Panc1 (cell line): ENCODE data around the gene ADGRV1. TPM values are rescaled to one million over a fixed set of nuclear protein-coding genes. Genes with fewer than 3 reads are reported as not detected.

Experiments used
- ATAC-seq: fragments of 200-7000 bp; cut with Tn5 transposase; 2 replicates; pipeline ENCODE4 v1.9.1; 2020; ENCODE audit warnings: mild to moderate bottlenecking, moderate library complexity
- BruUV-seq: library from RNA; stranded (reverse); fragments of 400-500 nt; replicated peaks from 2 replicates; lab custom pipeline; 2021; lab: Mats Ljungman, UMichigan
- CTCF ChIA-PET: fragments of 300-600 bp; sonication (Branson Sonifier 250); formaldehyde crosslinking; loops from one replicate; lab custom pipeline; 2022; ENCODE audit warnings: antibody characterized with exemption; lab: Charles Lee
- POLR2A ChIA-PET: fragments of 300-600 bp; sonication (Branson Sonifier 250); formaldehyde crosslinking; loops from one replicate; lab custom pipeline; 2022; ENCODE audit warnings: antibody characterized with exemption; lab: Charles Lee
- DNase-seq: peaks from one replicate; pipeline ENCODE4 v3.0.0-alpha.2; 2010; ENCODE audit warnings: low read depth, low spot score
- H3K27ac ChIP-seq: 2 replicates; pipeline ENCODE4 v1.5.1; 2011; ENCODE audit warnings: mild to moderate bottlenecking, low read length, inconsistent platforms
- H3K27me3 ChIP-seq: fragments of 200-500 bp; sonication (Bioruptor generic); 2 replicates; pipeline ENCODE4 v1.6.0; 2014; ENCODE audit warnings: low read length, inconsistent platforms; ENCODE audit not compliant: control insufficient read depth, insufficient read depth
- H3K36me3 ChIP-seq: fragments of 200-500 bp; sonication (Bioruptor generic); 2 replicates; pipeline ENCODE4 v1.5.1; 2014; ENCODE audit warnings: inconsistent platforms, mild to moderate bottlenecking, low read length, moderate library complexity; ENCODE audit not compliant: control insufficient read depth, insufficient read depth
- H3K4me1 ChIP-seq: 2 replicates; pipeline ENCODE4 v1.5.1; 2011; ENCODE audit warnings: inconsistent platforms, mild to moderate bottlenecking, low read length, moderate library complexity; ENCODE audit not compliant: control insufficient read depth, insufficient read depth
- H3K4me3 ChIP-seq, 2 experiments: 2 replicates each; pipeline ENCODE4 v1.5.1; 2011 to 2012; ENCODE audit warnings: low read depth in 2 of 2, low read length in 2 of 2, mild to moderate bottlenecking in 2 of 2, inconsistent platforms in 1 of 2, moderate library complexity in 1 of 2
- H3K9me3 ChIP-seq: fragments of 200-500 bp; sonication (Bioruptor generic); 2 replicates; pipeline ENCODE4 v1.5.1; 2014; ENCODE audit warnings: low read depth, mild to moderate bottlenecking, inconsistent platforms, low read length, moderate library complexity; ENCODE audit not compliant: control insufficient read depth, insufficient read depth
- POLR2AphosphoS5 ChIP-seq: IDR thresholded peaks from 2 replicates; pipeline ENCODE4 v1.6.1; 2012; ENCODE audit warnings: mild to moderate bottlenecking, low read depth, low read length, moderate library complexity
- REST ChIP-seq, 2 experiments: IDR thresholded peaks; 2 replicates each; pipeline ENCODE4 v1.6.1; 2011 to 2012; ENCODE audit warnings: low read depth in 2 of 2, control low read depth in 1 of 2, low read length in 1 of 2, mild to moderate bottlenecking in 1 of 2, moderate library complexity in 1 of 2; ENCODE audit not compliant: insufficient read depth in 1 of 2
- SIN3A ChIP-seq: IDR thresholded peaks from 2 replicates; pipeline ENCODE4 v1.6.1; 2012; ENCODE audit warnings: low read depth, mild to moderate bottlenecking, low read length, moderate library complexity, borderline replicate concordance; ENCODE audit not compliant: insufficient read depth
- TCF7L2 ChIP-seq: IDR thresholded peaks from 2 replicates; pipeline ENCODE4 v1.6.1; 2011; ENCODE audit warnings: mild to moderate bottlenecking, low read depth, low read length, inconsistent platforms
- in situ Hi-C: cut with HindIII; loops from 2 replicates; pipeline ENCODE4 v1.10.0; 2016; ENCODE audit warnings: low sequenced_read_pairs, low pct_unique_long_range_greater_than_20kb
- intact Hi-C: fragments of 100-400 bp; cut with micrococcal nuclease; formaldehyde crosslinking; loops from one replicate; pipeline ENCODE4 v1.10.0; 2022; ENCODE audit not compliant: unreplicated experiment
- total RNA-seq: library from RNA; stranded (reverse); gene quantifications from one replicate; pipeline ENCODE4 v1.2.1, GENCODE V29; 2021; ENCODE audit not compliant: unreplicated experiment
- TF ChIP-seq, protein P1 (sequence below): fragments of 450-650 bp; IDR thresholded peaks from 2 replicates; pipeline ENCODE4 v1.5.1; 2017; ENCODE audit warnings: mild to moderate bottlenecking

ADGRV1 gene
- total RNA-seq, 1 experiment from 2014 or later = 0.49 TPM

- no peaks in the 10 kb centered on the region for H3K27me3 ChIP-seq
- ATAC-seq = no peak
- TF ChIP-seq POLR2AphosphoS5 = no peak
- TF ChIP-seq TCF7L2 = no peak
- TF ChIP-seq, protein P1, sequence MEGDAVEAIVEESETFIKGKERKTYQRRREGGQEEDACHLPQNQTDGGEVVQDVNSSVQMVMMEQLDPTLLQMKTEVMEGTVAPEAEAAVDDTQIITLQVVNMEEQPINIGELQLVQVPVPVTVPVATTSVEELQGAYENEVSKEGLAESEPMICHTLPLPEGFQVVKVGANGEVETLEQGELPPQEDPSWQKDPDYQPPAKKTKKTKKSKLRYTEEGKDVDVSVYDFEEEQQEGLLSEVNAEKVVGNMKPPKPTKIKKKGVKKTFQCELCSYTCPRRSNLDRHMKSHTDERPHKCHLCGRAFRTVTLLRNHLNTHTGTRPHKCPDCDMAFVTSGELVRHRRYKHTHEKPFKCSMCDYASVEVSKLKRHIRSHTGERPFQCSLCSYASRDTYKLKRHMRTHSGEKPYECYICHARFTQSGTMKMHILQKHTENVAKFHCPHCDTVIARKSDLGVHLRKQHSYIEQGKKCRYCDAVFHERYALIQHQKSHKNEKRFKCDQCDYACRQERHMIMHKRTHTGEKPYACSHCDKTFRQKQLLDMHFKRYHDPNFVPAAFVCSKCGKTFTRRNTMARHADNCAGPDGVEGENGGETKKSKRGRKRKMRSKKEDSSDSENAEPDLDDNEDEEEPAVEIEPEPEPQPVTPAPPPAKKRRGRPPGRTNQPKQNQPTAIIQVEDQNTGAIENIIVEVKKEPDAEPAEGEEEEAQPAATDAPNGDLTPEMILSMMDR = no peak
- no peak for TF ChIP-seq REST (IDR thresholded peaks at IDR 0.05; ENCODE audit: insufficient read depth in 1 of 2, low read depth in 2 of 2, low read length in 1 of 2)
- TF ChIP-seq SIN3A = no peak
- ChIA-PET CTCF (interaction anchor here (0.6 kb wide), 1 partner anchor 170 kb away, joined by 4 read pairs; no protein-coding TSS in a partner anchor), POLR2A (no interaction called here)
- no peaks in the 10 kb centered on the region for H3K36me3 ChIP-seq
- no peaks in the 10 kb centered on the region for H3K9me3 ChIP-seq
- intact Hi-C loops = no loop called here
- H3K4me1 ChIP-seq = no peaks in the 10 kb centered on the region
- no peak overlapping the region for H3K27ac ChIP-seq
- BruUV-seq = no TSS peak
- in situ Hi-C loops = no loop called here
- H3K4me3 ChIP-seq = no peak overlapping the region
- no peak for DNase-seq
Measured at GRCh38 chr5:91200692-91201091, 642.1 kb downstream of the ADGRV1 start.

GRCh38 chr5:91206103-91206502 lies 647.5 kb downstream of the ADGRV1 start:
- ChIA-PET POLR2A (no interaction called here), CTCF (no interaction called here)
- H3K27me3 ChIP-seq = no peaks in the 10 kb centered on the region
- in situ Hi-C loops (no loop called here), intact Hi-C loops (no loop called here)
- no peak overlapping the region for H3K27ac ChIP-seq
- no peaks in the 10 kb centered on the region for H3K36me3 ChIP-seq
- no peaks in the 10 kb centered on the region for H3K9me3 ChIP-seq
- no peak for TF ChIP-seq REST (IDR thresholded peaks at IDR 0.05; ENCODE audit: insufficient read depth in 1 of 2, low read depth in 2 of 2, low read length in 1 of 2)
- TF ChIP-seq, protein P1 = no peak
- TF ChIP-seq TCF7L2 = no peak
- TF ChIP-seq POLR2AphosphoS5 = no peak
- TF ChIP-seq SIN3A = no peak
- no peak overlapping the region for H3K4me3 ChIP-seq
- DNase-seq = no peak
- ATAC-seq = no peak
- BruUV-seq = no TSS peak
- no peaks in the 10 kb centered on the region for H3K4me1 ChIP-seq
